Activated CD8-positive, alpha-beta memory T cell treated with anti-CD3 and anti-CD28 coated beads, Interleukin-2, amount 50 U/mL, for 24 hours (primary cell): ENCODE data around the gene RFLNA.

Source experiments
- DNase-seq: peaks from one replicate; pipeline ENCODE4 v3.0.0-alpha.2; 2020; ENCODE audit errors: extremely low read depth

Gene RFLNA

GRCh38 chr12:124336742-124337520 is 42.0 kb downstream of the RFLNA start:
- DNase-seq = no peak

DNA sequence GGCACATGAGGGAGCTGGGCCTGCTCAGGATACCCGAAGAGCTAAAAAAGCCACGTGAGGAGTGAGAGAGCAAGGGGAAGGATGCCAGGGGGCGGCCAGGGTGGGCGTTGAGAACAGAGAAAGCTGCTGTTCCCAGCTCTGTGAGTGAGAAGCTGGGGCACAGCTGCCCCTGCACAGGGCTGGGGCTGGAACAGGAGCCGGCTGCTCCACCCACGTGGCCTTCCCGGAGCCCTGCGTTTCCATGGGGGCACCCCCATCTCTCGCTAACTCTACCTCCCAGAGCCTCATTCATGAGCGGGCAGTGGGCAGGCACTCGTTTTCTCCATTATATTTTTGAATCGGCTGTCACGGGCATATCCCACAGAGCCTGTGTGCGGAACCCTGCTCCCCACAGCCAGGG is 42.7 kb downstream of the RFLNA start:
- DNase-seq = no peak

DNA sequence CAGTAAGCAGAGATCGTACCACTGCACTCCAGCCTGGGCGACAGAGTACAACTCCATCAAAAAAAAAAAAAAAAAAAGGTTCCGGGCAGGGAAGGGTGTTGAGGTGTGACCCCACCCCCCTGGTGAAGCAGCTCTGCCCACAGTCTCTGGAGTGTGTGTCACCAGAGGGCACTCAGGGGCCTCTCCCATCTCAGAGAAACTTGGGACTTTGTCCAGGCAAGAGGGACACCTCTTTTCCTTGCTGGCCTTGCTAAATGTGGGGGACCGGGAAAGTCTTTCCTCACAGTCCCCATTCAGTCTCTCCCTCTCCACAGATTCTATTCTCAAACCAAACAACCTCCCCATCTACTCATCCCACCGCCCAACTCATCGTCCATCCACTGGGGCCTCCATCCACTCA is 43.6 kb downstream of the RFLNA start:
- no peak for DNase-seq

DNA sequence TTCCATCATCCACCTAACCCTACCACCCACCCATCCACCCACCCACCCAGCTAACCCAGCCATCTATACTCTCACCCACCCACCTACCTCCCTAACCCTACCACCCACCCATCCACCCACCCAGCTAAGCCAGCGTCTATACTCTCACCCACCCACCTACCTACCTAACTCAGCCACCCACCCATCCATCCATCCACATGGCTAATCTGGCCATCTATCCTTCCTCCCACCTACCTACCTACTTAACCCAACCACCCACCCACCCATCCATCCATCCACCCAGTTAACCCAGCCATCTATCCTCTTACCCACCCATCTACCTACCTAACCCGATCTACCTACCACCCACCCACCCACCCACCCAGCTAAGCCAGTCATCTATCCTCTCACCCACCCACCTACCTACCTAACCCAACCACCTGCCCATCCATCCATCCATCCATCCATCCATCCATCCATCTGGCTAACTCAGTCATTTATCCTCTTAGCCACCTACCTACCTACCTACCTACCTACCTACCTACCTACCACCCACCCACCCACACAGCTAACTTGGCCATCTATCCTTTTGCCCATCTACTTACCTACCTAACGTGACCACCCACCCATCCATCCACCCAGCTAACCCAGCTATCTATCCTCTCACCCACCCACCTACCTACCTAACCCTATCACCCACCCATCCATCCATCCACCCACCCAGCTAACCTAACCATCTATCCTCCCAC is 44.1 kb downstream of the RFLNA start:
- DNase-seq = no peak

DNA sequence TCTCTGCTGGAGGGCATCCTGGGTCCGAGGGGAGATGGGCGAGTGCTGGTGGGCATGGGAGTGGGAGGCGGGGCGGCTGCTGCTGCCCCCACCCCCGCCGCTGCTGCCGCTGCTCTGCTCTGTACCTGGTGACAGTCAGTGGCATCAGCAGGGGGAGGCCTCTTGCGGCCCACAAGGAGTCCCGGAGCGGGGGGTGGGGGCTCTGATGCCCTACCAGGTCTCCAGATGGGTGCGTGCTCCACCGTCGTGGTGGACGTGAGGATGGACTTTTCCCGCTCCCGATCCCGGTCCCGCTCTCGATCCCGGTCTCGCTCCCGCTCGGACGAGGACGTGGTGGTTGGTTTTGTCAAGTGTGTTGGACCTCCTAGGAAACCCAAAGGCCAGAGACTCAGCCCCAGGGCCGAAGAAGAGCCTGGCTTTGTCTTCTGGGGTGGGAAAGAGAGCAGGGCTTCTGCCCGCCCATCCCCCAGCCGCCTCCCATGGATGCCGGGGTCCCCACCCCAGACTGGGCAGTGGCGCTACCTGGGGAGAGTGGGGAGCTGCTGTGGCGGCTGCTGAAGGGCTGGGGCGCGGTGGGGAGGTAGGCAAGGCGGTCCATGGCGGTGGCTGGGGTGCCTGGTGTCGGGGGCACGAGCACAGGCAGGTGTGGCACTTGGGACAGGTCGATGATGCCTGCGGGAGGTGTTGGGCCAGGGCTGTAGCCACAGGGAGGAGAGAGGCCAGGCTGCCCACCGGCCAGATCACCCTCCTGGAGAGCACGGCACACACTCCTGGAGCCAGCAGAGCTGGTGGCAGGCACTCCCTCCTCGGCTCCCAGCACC is 45.4 kb downstream of the RFLNA start:
- no peak for DNase-seq

- no peak for DNase-seq
Measured at GRCh38 chr12:124341645-124342069, 46.8 kb downstream of the RFLNA start.

- DNase-seq = no peak
Measured at GRCh38 chr12:124344022-124344421, 49.1 kb downstream of the RFLNA start.

DNA sequence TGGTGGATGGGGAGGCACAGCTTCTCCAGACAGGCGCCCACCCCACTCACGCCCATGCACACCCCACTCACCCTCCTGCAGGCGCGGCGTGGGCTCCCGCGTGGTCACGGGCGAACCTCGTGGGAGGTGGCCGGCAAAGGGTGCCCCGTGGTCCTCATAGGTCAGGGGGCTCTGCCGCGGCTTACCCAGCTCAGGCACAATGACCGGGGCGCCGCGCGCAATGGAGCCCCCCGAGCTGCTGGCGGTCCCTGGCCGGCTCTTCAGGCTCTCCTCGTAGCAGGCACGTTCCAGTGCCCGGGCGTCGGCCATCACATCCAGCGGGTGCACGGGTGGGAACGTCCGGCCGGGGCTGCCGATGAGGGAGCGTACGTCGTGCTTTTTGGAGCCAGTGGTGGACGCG is 49.6 kb downstream of the RFLNA start:
- DNase-seq = no peak

DNA sequence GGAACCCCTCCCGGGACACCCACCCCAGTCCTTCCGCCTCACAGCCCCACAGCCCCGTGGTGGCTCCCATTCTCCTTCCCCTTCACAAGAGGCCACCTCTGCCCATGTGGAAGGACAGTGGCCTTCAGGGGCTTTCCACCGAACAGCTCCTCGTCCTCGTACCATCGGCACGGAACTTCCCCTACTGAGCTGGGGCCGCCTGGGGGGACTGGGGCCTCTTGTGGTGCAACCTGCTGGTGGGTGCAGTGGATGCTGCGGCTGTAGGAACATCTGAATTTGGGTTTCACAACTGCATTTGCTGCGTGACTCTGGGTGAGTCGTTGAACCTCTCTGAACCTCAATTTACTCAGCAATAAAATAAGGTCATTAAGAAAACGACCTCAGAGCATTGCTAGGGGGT is 50.9 kb downstream of the RFLNA start:
- DNase-seq = no peak

- DNase-seq = no peak
Measured at GRCh38 chr12:124346425-124347168, 51.7 kb downstream of the RFLNA start.

DNA sequence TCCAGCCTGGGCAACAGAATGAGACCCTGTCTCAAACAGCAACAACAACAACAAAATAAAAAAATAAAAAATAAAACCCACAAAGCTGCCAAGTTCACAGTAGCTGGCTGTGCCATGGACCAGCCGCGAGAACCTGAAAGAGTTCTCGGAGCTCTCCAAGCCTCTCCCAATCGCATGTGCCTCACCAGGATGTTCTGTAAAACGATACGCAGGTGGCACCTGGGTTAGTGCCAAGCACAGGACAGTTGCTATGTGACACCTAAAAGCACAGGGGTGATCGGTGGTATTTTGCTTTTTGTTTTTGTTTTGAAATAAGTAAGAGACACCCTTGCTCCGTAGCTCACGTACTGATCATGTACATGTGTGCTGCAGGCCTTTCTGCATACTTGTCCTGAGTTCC is 52.4 kb downstream of the RFLNA start:
- no peak for DNase-seq

DNA sequence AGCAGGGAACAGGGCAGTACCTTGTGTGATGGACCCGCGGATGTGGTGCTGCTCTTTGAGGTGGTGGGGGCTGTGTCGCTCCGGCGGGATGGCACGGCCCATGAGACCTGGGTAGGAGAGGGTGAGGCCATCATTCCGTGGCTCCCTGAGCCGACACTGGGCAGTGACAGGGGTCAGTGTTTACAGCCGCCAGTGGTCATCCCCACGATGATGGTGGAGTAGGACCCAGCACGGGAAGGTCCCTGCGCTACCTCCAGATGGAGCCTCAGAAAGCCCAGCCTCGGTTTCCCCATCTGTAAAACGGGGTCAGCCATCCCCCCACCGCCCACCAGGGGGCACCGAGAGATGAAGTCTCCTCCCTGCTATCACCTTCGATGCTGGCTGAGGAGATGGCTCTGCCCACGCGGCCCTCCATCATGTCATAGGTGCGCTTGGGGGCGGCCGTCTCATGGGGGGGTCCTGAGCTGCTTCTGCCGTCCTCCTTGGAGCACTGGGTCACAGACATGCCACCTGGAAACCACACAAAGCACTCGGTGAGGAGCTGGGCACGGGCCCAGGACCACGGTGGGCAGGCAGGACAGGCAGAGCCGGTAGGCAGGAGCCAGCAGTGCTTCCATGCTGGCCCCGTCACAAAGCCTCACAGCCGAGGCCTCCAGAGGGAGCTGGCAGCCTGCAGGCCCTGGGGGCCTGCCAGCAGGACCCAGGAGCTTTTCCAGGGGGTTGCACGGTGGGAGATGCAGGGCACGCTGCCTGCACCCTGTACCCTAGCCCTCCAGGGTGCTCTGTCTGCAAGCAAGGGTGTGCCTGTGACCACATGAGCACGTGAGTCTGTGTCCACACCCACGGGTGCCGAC is 53.1 kb downstream of the RFLNA start:
- DNase-seq = no peak

- DNase-seq = no peak
Measured at GRCh38 chr12:124348659-124349380, 53.9 kb downstream of the RFLNA start.

DNA sequence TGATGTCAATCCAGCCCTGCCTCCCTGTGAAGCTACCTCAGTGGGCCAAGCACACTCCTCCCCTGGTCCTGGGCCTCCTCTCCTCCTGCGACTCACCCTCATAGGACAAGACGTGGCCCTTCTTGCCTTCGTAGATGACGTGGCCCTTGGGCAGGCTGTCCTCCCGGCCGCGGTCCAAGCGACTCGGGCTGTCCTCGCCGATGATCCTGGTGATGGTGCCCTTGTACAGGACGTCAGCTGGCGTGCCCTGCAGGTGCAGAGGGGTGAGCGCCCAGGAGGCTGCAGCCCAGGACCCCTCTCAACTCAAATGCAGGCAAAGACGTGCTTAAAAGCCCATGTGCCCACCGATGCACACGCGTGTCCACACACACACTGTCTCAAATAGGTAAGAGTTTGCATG is 55.6 kb downstream of the RFLNA start:
- no peak for DNase-seq

DNA sequence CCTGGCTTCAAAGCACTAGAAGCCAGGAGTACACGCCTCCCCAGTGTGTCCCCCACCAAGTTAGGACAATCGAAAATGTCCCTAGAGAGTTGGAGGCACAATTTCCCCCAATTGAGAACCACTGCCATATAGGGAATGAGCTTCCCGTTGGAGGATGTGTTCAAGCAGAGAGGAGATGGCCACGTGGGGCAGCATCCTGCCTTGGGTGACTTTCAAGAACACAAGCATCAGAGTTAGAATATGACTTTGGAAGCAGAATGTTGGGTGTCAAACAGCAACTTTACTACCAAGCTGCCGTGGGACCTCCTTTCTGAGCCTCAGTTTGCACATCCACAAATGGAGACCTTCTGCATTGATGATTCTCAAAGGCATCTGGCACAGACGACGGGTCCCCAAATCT is 56.5 kb downstream of the RFLNA start:
- no peak for DNase-seq

DNA sequence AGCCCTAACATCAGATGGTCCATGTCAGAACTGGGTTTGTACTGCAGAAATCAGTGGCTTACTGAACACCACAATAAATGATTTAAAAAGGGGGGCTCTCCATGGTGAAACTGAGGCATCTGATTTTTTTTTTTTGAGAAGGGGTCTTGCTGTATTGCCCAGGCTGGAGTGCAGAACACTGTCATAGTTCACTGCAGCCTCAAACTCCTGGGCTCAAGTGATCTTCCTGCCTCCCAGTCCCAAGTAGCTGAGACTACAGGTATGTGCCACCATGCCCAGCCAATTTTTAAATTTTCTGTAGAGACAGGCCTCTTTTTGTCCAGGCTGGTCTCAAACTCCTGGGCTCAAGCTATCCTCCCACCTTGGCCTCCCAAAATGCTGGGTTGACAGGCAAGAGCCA is 57.4 kb downstream of the RFLNA start:
- no peak for DNase-seq

GRCh38 chr12:124352839-124353238 is 57.9 kb downstream of the RFLNA start:
- DNase-seq = no peak

DNA sequence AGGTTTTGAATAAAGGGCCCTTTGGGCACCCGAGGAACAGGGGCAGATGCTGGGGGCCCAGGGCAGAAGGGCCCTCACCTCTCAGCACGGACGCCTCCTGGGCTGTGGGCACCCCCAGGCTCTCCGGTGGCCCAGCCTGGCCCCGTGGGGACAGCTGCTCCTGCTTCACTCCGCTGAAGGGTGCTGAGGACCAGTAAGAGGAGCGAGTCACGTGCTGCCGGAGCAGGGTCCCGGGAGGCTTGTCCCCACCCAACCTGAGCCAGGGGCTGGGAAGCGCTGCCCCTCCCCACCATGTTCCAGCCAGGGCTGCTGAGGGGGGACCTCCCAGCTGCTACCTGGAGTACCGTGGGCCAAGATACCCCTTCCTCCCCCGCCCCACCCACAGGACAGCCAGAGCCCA is 59.5 kb downstream of the RFLNA start:
- DNase-seq = no peak

- no peak for DNase-seq
Measured at GRCh38 chr12:124356221-124356620, 61.3 kb downstream of the RFLNA start.

DNA sequence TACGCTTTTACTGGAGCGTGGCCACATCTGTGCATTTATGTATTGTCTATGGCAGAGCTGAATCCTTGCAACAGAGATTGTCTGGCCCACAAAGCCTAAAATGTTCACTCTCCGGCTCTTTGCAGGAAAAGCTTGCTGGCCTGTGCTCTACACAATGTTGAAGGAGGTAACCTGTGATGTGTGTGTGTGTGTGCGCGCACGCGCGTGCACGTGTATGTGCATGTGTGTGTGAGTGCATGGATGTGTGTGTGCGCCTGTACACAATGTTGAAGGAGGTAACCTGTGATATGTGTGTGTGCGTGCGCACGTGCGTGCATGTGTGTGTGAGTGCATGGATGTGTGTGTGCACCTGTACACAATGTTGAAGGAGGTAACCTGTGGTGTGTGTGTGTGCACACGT is 62.7 kb downstream of the RFLNA start:
- DNase-seq = no peak
